ENCODE measurements around the gene VASH1.

DNA sequence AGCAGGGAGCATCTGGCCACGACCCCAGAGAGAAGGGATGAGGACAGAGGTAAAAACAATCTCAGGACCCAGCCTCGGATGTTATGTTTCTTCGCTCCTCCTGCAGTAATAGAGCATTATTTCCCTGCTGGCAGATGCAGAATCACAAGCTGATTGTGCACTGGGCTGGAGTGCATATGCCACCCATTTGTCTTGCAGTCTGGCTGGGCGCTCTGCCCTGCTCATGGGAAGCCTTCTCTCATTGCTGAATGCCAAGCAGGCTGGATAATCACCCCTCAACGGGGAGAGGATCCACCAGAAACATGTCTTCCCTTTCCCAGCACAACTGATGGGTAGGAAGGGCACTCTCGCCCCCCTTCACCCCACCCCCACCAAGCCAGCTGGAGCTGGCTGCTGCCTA, 8.5 kb upstream of the VASH1 start:
- TF ChIP-seq, protein P1, sequence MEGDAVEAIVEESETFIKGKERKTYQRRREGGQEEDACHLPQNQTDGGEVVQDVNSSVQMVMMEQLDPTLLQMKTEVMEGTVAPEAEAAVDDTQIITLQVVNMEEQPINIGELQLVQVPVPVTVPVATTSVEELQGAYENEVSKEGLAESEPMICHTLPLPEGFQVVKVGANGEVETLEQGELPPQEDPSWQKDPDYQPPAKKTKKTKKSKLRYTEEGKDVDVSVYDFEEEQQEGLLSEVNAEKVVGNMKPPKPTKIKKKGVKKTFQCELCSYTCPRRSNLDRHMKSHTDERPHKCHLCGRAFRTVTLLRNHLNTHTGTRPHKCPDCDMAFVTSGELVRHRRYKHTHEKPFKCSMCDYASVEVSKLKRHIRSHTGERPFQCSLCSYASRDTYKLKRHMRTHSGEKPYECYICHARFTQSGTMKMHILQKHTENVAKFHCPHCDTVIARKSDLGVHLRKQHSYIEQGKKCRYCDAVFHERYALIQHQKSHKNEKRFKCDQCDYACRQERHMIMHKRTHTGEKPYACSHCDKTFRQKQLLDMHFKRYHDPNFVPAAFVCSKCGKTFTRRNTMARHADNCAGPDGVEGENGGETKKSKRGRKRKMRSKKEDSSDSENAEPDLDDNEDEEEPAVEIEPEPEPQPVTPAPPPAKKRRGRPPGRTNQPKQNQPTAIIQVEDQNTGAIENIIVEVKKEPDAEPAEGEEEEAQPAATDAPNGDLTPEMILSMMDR (IDR thresholded peaks at IDR 0.05) = no peak
- TF ChIP-seq POLR2A (IDR thresholded peaks at IDR 0.05) (no peak), POLR2AphosphoS5 (IDR thresholded peaks at IDR 0.05) (no peak)

All from prostate gland (tissue), 2 donors.